Uterus (tissue), 4 donors: ENCODE measurements around the gene CAMTA2. TPM values are rescaled to one million over a fixed set of nuclear protein-coding genes. Genes with fewer than 3 reads are reported as not detected.
A peak's percentile ranks its signal among the peaks of the same experiment; 100 is the strongest.

Experiments
- DNase-seq, 2 donors: peaks; one replicate each; pipeline ENCODE4 v3.0.0-alpha.2; 2019 to 2020
- H3K27ac ChIP-seq, 2 donors: fragments of 200-600 bp; sonication (generic); 1 replicate in 1 of 2; 2 replicates in 1 of 2; pipeline ENCODE4 v1.5.1; 2016 to 2018
- H3K27me3 ChIP-seq, 2 donors: fragments of 200-600 bp; sonication (generic); one replicate each; pipeline ENCODE4 v1.5.1; 2018 to 2019; ENCODE audit warnings: control low read depth in 1 of 2
- H3K36me3 ChIP-seq, 2 donors: fragments of 200-600 bp; sonication (generic); one replicate each; pipeline ENCODE4 v1.5.1; 2019; ENCODE audit warnings: control low read depth in 1 of 2
- H3K4me1 ChIP-seq, 2 donors: fragments of 200-600 bp; sonication (generic); one replicate each; pipeline ENCODE4 v1.5.1; 2018 to 2019; ENCODE audit warnings: control low read depth in 1 of 2
- H3K4me3 ChIP-seq, 2 donors: fragments of 200-600 bp; sonication (generic); 1 replicate in 1 of 2; 2 replicates in 1 of 2; pipeline ENCODE4 v1.5.1; 2018 to 2019; ENCODE audit warnings: mild to moderate bottlenecking in 1 of 2
- H3K9me3 ChIP-seq, 2 donors: fragments of 200-600 bp; sonication (generic); one replicate each; pipeline ENCODE4 v1.5.1; 2019; ENCODE audit warnings: control low read depth in 1 of 2
- CTCF ChIP-seq, 4 experiments: fragments of 200-600 bp in 2 of 4; fragments of 450-650 bp in 2 of 4; sonication (generic) in 2 of 4; IDR thresholded peaks; one replicate each; pipeline ENCODE4 v1.5.1; 2016 to 2019; ENCODE audit warnings: antibody characterized with exemption in 4 of 4, mild to moderate bottlenecking in 2 of 4, moderate library complexity in 1 of 4
- POLR2A ChIP-seq, 2 donors: fragments of 450-650 bp; IDR thresholded peaks; one replicate each; pipeline ENCODE4 v1.6.1; 2016; ENCODE audit warnings: antibody characterized with exemption in 2 of 2, mild to moderate bottlenecking in 1 of 2, moderate library complexity in 1 of 2
- intact Hi-C: fragments of 100-400 bp; cut with DNase I; formaldehyde crosslinking; loops from one replicate; pipeline ENCODE4 v1.15.1; 2023; ENCODE audit warnings: low total_unique reads
- total RNA-seq, 4 donors: library from RNA; depleted of rRNA in 3 of 4; stranded (reverse); fragments of >200 nt in 3 of 4; gene quantifications; one replicate each; pipeline versions ENCODE4 v1.1.0 to v1.2.4, GENCODE V29; 2014 to 2023
- donor health status: DM: yes; HTN: yes; CAD: no.

The CAMTA2 gene
- total RNA-seq, 4 donors from 2014 or later, result 7.3 to 80.8 (median 12.7) TPM

DNA sequence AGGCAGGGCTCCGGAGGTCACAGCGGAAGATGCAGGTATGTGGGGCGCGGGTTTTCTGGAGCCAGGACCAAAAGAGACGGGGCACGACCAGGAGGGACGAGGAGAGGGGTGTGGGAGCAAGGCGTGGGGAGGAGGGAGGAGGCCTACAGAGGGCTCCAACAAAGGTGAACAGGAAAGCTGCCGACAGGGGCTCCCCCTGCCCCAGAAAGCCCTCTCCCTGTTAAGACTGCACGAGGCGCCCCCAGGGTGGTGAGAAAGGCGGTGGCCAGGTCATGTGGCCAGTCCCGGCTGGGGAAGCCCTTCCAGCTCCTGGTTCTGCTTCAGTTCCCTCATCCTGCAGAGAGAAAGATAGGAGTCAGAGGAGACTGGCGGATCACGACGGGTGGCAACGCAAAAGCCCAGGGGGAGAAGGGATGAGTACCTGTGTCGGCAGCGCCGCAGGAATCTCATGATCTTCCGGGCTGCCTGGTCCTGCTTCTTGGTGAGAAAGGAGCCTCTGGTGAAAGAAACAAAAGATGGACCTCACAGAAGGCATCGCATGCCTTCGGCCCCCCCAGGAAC lies 18.9 kb downstream of the CAMTA2 start:
- Histone ChIP-seq H3K4me1 (peaks cover 7 to 9% of the 10 kb centered on the region in 2 donors), H3K36me3 (no peaks in the 10 kb centered on the region), H3K9me3 (no peaks in the 10 kb centered on the region), H3K27me3 (no peaks in the 10 kb centered on the region), H3K4me3 (peak overlapping the region; percentile 59 to 76), H3K27ac (peak overlapping the region; percentile 97 to 98)
- TF ChIP-seq POLR2A (IDR thresholded peaks at IDR 0.05) (no peak), CTCF (IDR thresholded peaks at IDR 0.05) (no peak)
- intact Hi-C loops, result no loop called here
- no peak for DNase-seq

DNA sequence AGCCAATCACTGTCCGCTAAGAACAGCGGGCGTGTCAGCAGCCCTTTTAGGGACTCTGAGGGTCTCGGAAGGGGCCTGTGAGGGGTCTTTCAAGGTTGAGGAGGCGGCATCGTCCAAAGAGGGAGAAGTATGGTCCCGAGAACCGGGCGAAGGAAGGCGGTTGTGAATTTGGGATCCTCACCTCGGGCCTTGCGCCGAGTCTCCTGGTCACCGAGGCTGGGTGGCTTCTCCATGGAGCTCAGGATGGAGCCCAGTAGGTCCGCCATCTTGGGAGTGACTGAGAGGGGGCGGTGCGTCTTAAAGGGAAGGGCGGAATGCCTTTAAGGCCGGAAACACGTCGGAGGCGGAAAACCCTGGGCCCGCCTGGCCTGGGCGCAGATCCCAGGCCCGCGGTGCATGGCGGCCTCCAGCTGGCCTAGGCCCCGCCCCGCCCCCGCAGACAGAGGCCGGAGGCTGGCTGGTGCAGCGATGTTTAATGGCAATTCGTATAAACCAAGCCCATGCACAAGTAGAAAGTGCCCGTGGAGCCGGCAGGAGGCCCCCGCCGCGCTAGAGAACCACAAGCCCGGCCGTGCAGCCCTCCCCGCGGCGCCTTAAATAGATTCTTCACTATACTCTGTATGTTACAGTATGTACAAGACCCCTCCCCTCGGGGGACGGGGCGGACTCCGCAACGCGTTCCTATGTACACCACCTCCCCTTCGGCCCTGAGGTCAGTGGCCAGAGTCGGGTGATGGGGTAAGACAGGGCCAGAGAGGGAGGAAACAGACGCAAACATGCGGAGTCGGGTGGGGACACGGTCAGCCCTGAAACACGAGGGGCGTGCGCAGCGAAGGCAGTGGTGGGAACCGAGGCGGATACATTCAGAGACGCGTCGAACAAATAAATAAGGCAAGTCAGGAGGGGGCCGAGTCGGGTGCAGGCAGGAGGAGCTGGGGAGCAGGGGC lies 19.7 kb downstream of the CAMTA2 start, which contains the start of gene SPAG7:
Gene SPAG7 (minus strand): TSS at position 279 of the 947 bp plus-strand sequence. CDS start 13 bp downstream, at position 266.
- DNase-seq, result peak; percentile 93 to 97
- intact Hi-C loops, result no loop called here
- peak within 1 kb of the TSS; percentile 97 to 98 for H3K27ac ChIP-seq
- no peaks in the 10 kb centered on the region for H3K27me3 ChIP-seq
- peak in 2 of 4 experiments; percentile 24 to 33 for TF ChIP-seq CTCF (IDR thresholded peaks at IDR 0.05)
- peak; percentile 53 to 87 for TF ChIP-seq POLR2A (IDR thresholded peaks at IDR 0.05)
- H3K4me1 ChIP-seq, result peaks cover 7 to 9% of the 10 kb centered on the region in 2 donors
- peak within 1 kb of the TSS; percentile 62 to 76 for H3K4me3 ChIP-seq
- no peaks in the 10 kb centered on the region for H3K9me3 ChIP-seq
- no peaks in the 10 kb centered on the region for H3K36me3 ChIP-seq

GRCh38 chr17:4966844-4967538 lies 20.5 kb downstream of the CAMTA2 start:
- Histone ChIP-seq H3K27ac (peak overlapping the region; percentile 97 to 98), H3K4me1 (peaks cover 7 to 9% of the 10 kb centered on the region in 2 donors), H3K9me3 (no peaks in the 10 kb centered on the region), H3K4me3 (peak overlapping the region; percentile 62 to 76), H3K36me3 (no peaks in the 10 kb centered on the region), H3K27me3 (no peaks in the 10 kb centered on the region)
- TF ChIP-seq CTCF (IDR thresholded peaks at IDR 0.05) (peak in 1 of 4 experiments; percentile 27), POLR2A (IDR thresholded peaks at IDR 0.05) (peak; percentile 5 to 36)
- intact Hi-C loops, result no loop called here
- DNase-seq, result peak; percentile 96 to 99

DNA sequence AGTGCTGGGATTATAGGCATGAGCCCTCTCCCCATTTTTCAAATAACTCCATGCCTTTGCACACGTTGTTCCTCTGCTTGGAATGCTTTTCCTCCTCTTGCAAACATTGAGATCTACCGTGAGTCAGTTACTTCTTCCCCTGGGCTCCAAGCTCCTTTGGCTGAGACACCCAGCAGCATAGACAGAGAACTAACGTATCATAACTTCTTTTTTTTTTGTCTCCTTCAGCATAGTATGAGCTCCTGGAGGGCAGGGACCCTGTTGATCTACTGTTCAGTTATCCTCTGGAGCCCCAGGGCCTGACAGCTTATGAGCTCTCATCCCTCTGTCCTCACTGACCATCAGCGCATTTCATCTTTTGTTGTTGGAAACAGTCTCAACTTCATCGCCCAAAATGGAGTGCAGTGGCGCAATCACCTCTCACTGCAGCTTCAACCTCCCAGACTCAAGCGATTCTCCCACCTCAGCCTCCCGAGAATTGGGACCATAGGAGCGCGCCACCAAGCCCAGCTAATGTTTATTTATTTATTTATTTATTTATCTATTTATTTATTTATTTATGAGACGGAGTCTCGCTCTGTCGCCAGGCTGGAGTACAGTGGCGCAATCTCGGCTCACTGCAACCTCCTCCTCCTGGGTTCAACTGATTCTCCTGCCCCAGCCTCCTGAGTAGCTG lies 22.0 kb downstream of the CAMTA2 start:
- Histone ChIP-seq H3K27ac (no peak overlapping the region), H3K4me1 (peaks cover 7 to 9% of the 10 kb centered on the region in 2 donors), H3K9me3 (no peaks in the 10 kb centered on the region), H3K36me3 (no peaks in the 10 kb centered on the region), H3K27me3 (no peaks in the 10 kb centered on the region), H3K4me3 (no peak overlapping the region)
- no peak for DNase-seq
- intact Hi-C loops, result no loop called here
- TF ChIP-seq POLR2A (IDR thresholded peaks at IDR 0.05) (no peak), CTCF (IDR thresholded peaks at IDR 0.05) (no peak)
